ENCODE results near the gene ZNF33B. TPM values are rescaled to one million over a fixed set of nuclear protein-coding genes. Genes with fewer than 3 reads are reported as not detected.

The ZNF33B gene
- total RNA-seq, 1 donor, result 5.3 TPM

GRCh38 chr10:42638821-42639270 lies 476 bp upstream of the ZNF33B start:
- peak overlapping the region; percentile 97 for H3K4me3 ChIP-seq (ENCODE audit: low read depth, low read length)
- no peak for DNase-seq (ENCODE audit: low read depth)
- no peak for TF ChIP-seq CTCF (IDR thresholded peaks at IDR 0.05; ENCODE audit: insufficient read depth, low read length)

- no peak for TF ChIP-seq CTCF (IDR thresholded peaks at IDR 0.05; ENCODE audit: insufficient read depth, low read length)
- H3K4me3 ChIP-seq (ENCODE audit: low read depth, low read length), result peak overlapping the region; percentile 97
- DNase-seq (ENCODE audit: low read depth), result no peak
Observed at GRCh38 chr10:42637648-42638054, 719 bp downstream of the ZNF33B start.

GRCh38 chr10:42637142-42637541 lies 1.2 kb downstream of the ZNF33B start:
- DNase-seq (ENCODE audit: low read depth), result no peak
- no peak for TF ChIP-seq CTCF (IDR thresholded peaks at IDR 0.05; ENCODE audit: insufficient read depth, low read length)
- H3K4me3 ChIP-seq (ENCODE audit: low read depth, low read length), result no peak overlapping the region

GRCh38 chr10:42635098-42635497 lies 3.3 kb downstream of the ZNF33B start:
- DNase-seq (ENCODE audit: low read depth), result no peak

GRCh38 chr10:42632564-42632963 lies 5.8 kb downstream of the ZNF33B start:
- no peak for TF ChIP-seq CTCF (IDR thresholded peaks at IDR 0.05; ENCODE audit: insufficient read depth, low read length)

More at GRCh38 chr10:42635098-42635497, 3.3 kb downstream of the ZNF33B start:
- TF ChIP-seq CTCF (IDR thresholded peaks at IDR 0.05; ENCODE audit: insufficient read depth, low read length), result no peak
- no peak overlapping the region for H3K4me3 ChIP-seq (ENCODE audit: low read depth, low read length)

GRCh38 chr10:42630537-42631134 lies 7.7 kb downstream of the ZNF33B start:
- TF ChIP-seq CTCF (IDR thresholded peaks at IDR 0.05; ENCODE audit: insufficient read depth, low read length), result no peak
- H3K4me3 ChIP-seq (ENCODE audit: low read depth, low read length), result no peak overlapping the region
- DNase-seq (ENCODE audit: low read depth), result no peak

More at GRCh38 chr10:42632564-42632963, 5.8 kb downstream of the ZNF33B start:
- no peak overlapping the region for H3K4me3 ChIP-seq (ENCODE audit: low read depth, low read length)
- no peak for DNase-seq (ENCODE audit: low read depth)

GRCh38 chr10:42623929-42624328 lies 14.4 kb downstream of the ZNF33B start:
- no peak for TF ChIP-seq CTCF (IDR thresholded peaks at IDR 0.05; ENCODE audit: insufficient read depth, low read length)
- no peak overlapping the region for H3K4me3 ChIP-seq (ENCODE audit: low read depth, low read length)
- DNase-seq (ENCODE audit: low read depth), result no peak

Measured in fibroblast of the aortic adventitia (primary cell).